Endodermal cell (in vitro differentiated cells): ENCODE data around the gene WWC2. TPM values are rescaled to one million over a fixed set of nuclear protein-coding genes. Genes with fewer than 3 reads are reported as not detected.

ENCODE experiments used
- DNase-seq: peaks from one replicate; pipeline ENCODE4 v3.0.0-alpha.2; 2017
- H3K27ac ChIP-seq: 2 replicates; pipeline ENCODE4 v1.5.1; 2013; ENCODE audit warnings: mild to moderate bottlenecking, low read depth, low read length, moderate library complexity
- H3K27me3 ChIP-seq: 2 replicates; pipeline ENCODE4 v1.6.1; 2013; ENCODE audit warnings: mild to moderate bottlenecking, low read length, moderate library complexity; ENCODE audit not compliant: insufficient read depth, control insufficient read depth, poor library complexity, severe bottlenecking
- H3K36me3 ChIP-seq: 2 replicates; pipeline ENCODE4 v1.7.0; 2013; ENCODE audit warnings: mild to moderate bottlenecking, low read length, moderate library complexity; ENCODE audit not compliant: control insufficient read depth, insufficient read depth
- H3K4me1 ChIP-seq: one replicate; pipeline ENCODE4 v1.7.0; 2013; ENCODE audit warnings: low read length; ENCODE audit not compliant: control insufficient read depth, insufficient read depth
- H3K4me3 ChIP-seq: 2 replicates; pipeline ENCODE4 v1.5.1; 2013; ENCODE audit warnings: mild to moderate bottlenecking, low read length, moderate library complexity
- H3K9ac ChIP-seq: 2 replicates; pipeline ENCODE4 v1.6.1; 2013; ENCODE audit warnings: mild to moderate bottlenecking, low read length, moderate library complexity; ENCODE audit not compliant: poor library complexity, severe bottlenecking; ENCODE audit errors: extremely low read depth
- H3K9me3 ChIP-seq: 2 replicates; pipeline ENCODE4 v1.6.1; 2013; ENCODE audit warnings: mild to moderate bottlenecking, low read length, moderate library complexity; ENCODE audit not compliant: control insufficient read depth
- H3K27ac Mint-ChIP-seq: 2 replicates; pipeline ENCODE4 v1.8.0; 2020; ENCODE audit warnings: mixed read lengths
- H3K27me3 Mint-ChIP-seq: 2 replicates; pipeline ENCODE4 v1.8.0; 2021; ENCODE audit warnings: mild to moderate bottlenecking, mixed read lengths; ENCODE audit not compliant: insufficient read depth
- H3K36me3 Mint-ChIP-seq: 2 replicates; pipeline ENCODE4 v1.8.0; 2020; ENCODE audit warnings: low read depth, mixed read lengths
- H3K4me1 Mint-ChIP-seq: 2 replicates; pipeline ENCODE4 v1.8.0; 2020; ENCODE audit warnings: mixed read lengths
- H3K4me3 Mint-ChIP-seq: 2 replicates; pipeline ENCODE4 v1.8.0; 2020; ENCODE audit warnings: mild to moderate bottlenecking, moderate library complexity, mixed read lengths
- H3K9me3 Mint-ChIP-seq: 2 replicates; pipeline ENCODE4 v1.8.0; 2020; ENCODE audit warnings: mild to moderate bottlenecking, mixed read lengths
- CTCF ChIP-seq: fragments of 200-600 bp; sonication (generic); conservative IDR thresholded peaks from 2 replicates; pipeline ENCODE4 v1.5.0; 2021; ENCODE audit warnings: antibody characterized with exemption, mild to moderate bottlenecking
- WGBS, 2 experiments: methylation state at CpG; one replicate each; pipeline versions ENCODE4 v1.1.5 to v1.1.7; 2013; ENCODE audit warnings: missing lambda C conversion rate in 2 of 2, mixed read lengths in 1 of 2; ENCODE audit not compliant: insufficient coverage in 1 of 2, insufficient read length in 1 of 2; 5-methylcytosine and 5-hydroxymethylcytosine counted together
- total RNA-seq, 2 donors: library from RNA; stranded (reverse); fragmentation: NEBNext Ultra II Directional in 1 of 2; extraction: Animal tissue kit (Norgen Biotek cat#: 25700) in 1 of 2; gene quantifications; 2 replicates in 1 of 2; 3 replicates in 1 of 2; pipeline ENCODE4 v1.2.1, GENCODE V29; 2021

The WWC2 gene
- total RNA-seq, 2 donors from 2014 or later = 98.2 to 108 TPM

GRCh38 chr4:183297675-183298074, 198.6 kb downstream of the WWC2 start:
- H3K4me1 Mint-ChIP-seq = peaks cover 7% of the 10 kb centered on the region
- H3K9me3 Mint-ChIP-seq = no peaks in the 10 kb centered on the region

GRCh38 chr4:183299464-183299863, 200.4 kb downstream of the WWC2 start:
- Mint-ChIP-seq H3K4me1 (peaks cover 7% of the 10 kb centered on the region), H3K4me3 (no peak overlapping the region), H3K36me3 (peaks cover 71% of the 10 kb centered on the region), H3K9me3 (peaks cover 2% of the 10 kb centered on the region), H3K27ac (no peak overlapping the region), H3K27me3 (no peaks in the 10 kb centered on the region)
- no peak overlapping the region for H3K9ac ChIP-seq
- DNase-seq = no peak
- no peak overlapping the region for H3K4me3 ChIP-seq
- no peaks in the 10 kb centered on the region for H3K4me1 ChIP-seq
- 92 to 94% methylated on average over 2 of the region's 2 CpGs for WGBS, 2 experiments
- peaks cover 2% of the 10 kb centered on the region for H3K9me3 ChIP-seq
- no peak overlapping the region for H3K27ac ChIP-seq
- peaks cover 96% of the 10 kb centered on the region for H3K36me3 ChIP-seq
- no peak for TF ChIP-seq CTCF
- H3K27me3 ChIP-seq = no peaks in the 10 kb centered on the region

More at GRCh38 chr4:183297675-183298074, 198.6 kb downstream of the WWC2 start:
- peak overlapping the region; percentile 11 for H3K27ac Mint-ChIP-seq
- peaks cover 69% of the 10 kb centered on the region for H3K36me3 Mint-ChIP-seq
- no peaks in the 10 kb centered on the region for H3K27me3 Mint-ChIP-seq
- H3K27ac ChIP-seq = no peak overlapping the region
- H3K9ac ChIP-seq = no peak overlapping the region
- no peaks in the 10 kb centered on the region for H3K9me3 ChIP-seq
- no peaks in the 10 kb centered on the region for H3K4me1 ChIP-seq
- H3K4me3 ChIP-seq = no peak overlapping the region
- no peaks in the 10 kb centered on the region for H3K27me3 ChIP-seq
- 95 to 100% methylated on average over 1 to 3 of the region's 3 CpGs for whole genome bisulfite sequencing, 2 experiments
- DNase-seq = no peak
- H3K4me3 Mint-ChIP-seq = no peak overlapping the region
- H3K36me3 ChIP-seq = peaks cover 92% of the 10 kb centered on the region
- no peak for TF ChIP-seq CTCF

GRCh38 chr4:183300070-183300469, 201.0 kb downstream of the WWC2 start:
- no peak overlapping the region for H3K4me3 Mint-ChIP-seq

More at GRCh38 chr4:183300070-183300469, 201.0 kb downstream of the WWC2 start:
- Histone ChIP-seq H3K36me3 (peaks cover 96% of the 10 kb centered on the region), H3K27me3 (no peaks in the 10 kb centered on the region), H3K4me1 (no peaks in the 10 kb centered on the region), H3K9me3 (peaks cover 8% of the 10 kb centered on the region), H3K4me3 (no peak overlapping the region), H3K27ac (no peak overlapping the region), H3K9ac (no peak overlapping the region)
- no peak overlapping the region for H3K27ac Mint-ChIP-seq
- no peak for TF ChIP-seq CTCF
- peaks cover 7% of the 10 kb centered on the region for H3K4me1 Mint-ChIP-seq
- H3K27me3 Mint-ChIP-seq = no peaks in the 10 kb centered on the region
- peaks cover 71% of the 10 kb centered on the region for H3K36me3 Mint-ChIP-seq
- 95 to 97% methylated on average over 6 of the region's 6 CpGs for WGBS, 2 experiments
- peaks cover 2% of the 10 kb centered on the region for H3K9me3 Mint-ChIP-seq
- DNase-seq = no peak
